SH-SY5Y (cell line): ENCODE measurements around the gene PKIG.

Experiments
- GATA2 ChIP-seq: IDR thresholded peaks from 2 replicates; pipeline ENCODE4 v1.6.1; 2011; ENCODE audit warnings: mild to moderate bottlenecking, low read depth, low read length
- GATA3 ChIP-seq: IDR thresholded peaks from 2 replicates; pipeline ENCODE4 v1.6.1; 2011; ENCODE audit warnings: low read depth, mild to moderate bottlenecking, low read length, moderate library complexity

DNA sequence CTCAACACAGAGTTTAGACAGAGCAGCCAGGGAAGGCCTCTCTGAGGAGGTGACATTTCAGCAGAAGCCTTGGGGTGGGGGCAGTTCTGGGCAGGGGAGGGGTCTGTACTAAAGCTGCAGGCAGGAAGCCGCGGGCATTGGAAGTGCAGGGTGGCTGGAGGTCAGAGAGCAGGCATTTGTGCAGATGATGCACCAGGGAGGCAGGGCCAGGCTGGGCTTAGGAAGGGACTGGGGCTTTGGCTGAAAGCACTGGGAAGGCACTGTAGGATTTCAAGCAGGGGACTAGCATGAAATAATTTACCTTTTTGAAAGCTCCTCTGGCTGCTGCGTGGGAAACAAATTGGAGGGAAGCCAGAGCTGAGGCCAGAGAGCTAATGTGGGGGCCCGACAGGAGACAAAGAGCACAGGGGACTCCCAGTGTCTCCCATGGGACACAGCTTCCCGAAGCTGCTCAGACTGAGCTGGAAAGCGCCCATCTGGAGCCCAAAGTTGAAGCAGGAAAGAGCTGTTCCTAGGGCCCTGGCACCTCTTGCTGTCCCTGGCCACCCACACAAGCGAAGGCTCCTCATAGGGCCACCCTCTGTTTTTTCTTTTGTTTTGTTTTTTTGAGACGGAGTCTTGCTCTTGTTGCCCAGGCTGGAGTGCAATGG, 49.8 kb downstream of the PKIG start:
- no peak for TF ChIP-seq GATA3
- TF ChIP-seq GATA2, result no peak
